Left cardiac atrium (tissue), 4 donors: Measurements from ENCODE around the gene ACTN1. TPM values are rescaled to one million over a fixed set of nuclear protein-coding genes. Genes with fewer than 3 reads are reported as not detected.
A peak's percentile ranks its signal among the peaks of the same experiment; 100 is the strongest.
"Not testable (repeated sequence)": the region's sequence is repeated elsewhere in the genome, so short reads cannot be mapped to it uniquely, and the experiment has no call there.

Experiments used
- ATAC-seq, 2 donors: fragments of 200-7000 bp; cut with Tn5 transposase; one replicate each; pipeline ENCODE4 v1.9.1; 2020; ENCODE audit warnings: mild to moderate bottlenecking in 2 of 2, moderate library complexity in 2 of 2
- DNase-seq: peaks from one replicate; pipeline ENCODE4 v3.0.0-alpha.2; 2020
- intact Hi-C, 2 donors: fragments of 100-400 bp; cut with DNase I; formaldehyde crosslinking; loops; one replicate each; pipeline versions ENCODE4 v1.14.1 to v1.15.1; 2022 to 2023
- total RNA-seq, 2 donors: library from RNA; stranded (reverse); fragmentation: NEBNext Ultra II Directional; extraction: Animal tissue kit (Norgen Biotek cat#: 25700); gene quantifications; one replicate each; pipeline ENCODE4 v1.2.1, GENCODE V29; 2021
- donor health status: DM: no; HTN: yes; CAD: no.
- donor health status: DM: no; HTN: yes; CAD: no; lungs with severe emphysema.
- donor health status: DM: yes; HTN: yes; CAD: no.
- donor health status: Dilated cardiomyopathy.

ACTN1 gene
- total RNA-seq, 2 donors from 2014 or later: 160 to 319 TPM

GRCh38 chr14:68973639-68974038 is 5.5 kb downstream of the ACTN1 start:
- ATAC-seq (no peak), DNase-seq (no peak)
- intact Hi-C loops: loop anchor here in 1 of 2 donors (10.0 kb wide), 1 partner anchor 59 kb away; no protein-coding TSS in a partner anchor

- DNase-seq, ATAC-seq: not testable (repeated sequence)
- intact Hi-C loops: loop anchor here in 1 of 2 donors (10.0 kb wide), 1 partner anchor 58 kb away; no protein-coding TSS in a partner anchor
These were observed 5.9 kb downstream of the ACTN1 start for GRCh38 chr14:68973219-68973565.

GRCh38 chr14:68972507-68973218 is 6.4 kb downstream of the ACTN1 start:
- ATAC-seq: no peak
- intact Hi-C loops: loop anchor here in 1 of 2 donors (10.0 kb wide), 1 partner anchor 58 kb away; no protein-coding TSS in a partner anchor
- DNase-seq: no peak

GRCh38 chr14:68971411-68972035 is 7.6 kb downstream of the ACTN1 start:
- ATAC-seq (no peak), DNase-seq (no peak)
- intact Hi-C loops: loop anchor here in 1 of 2 donors (10.0 kb wide), 1 partner anchor 57 kb away; no protein-coding TSS in a partner anchor

GRCh38 chr14:68970736-68971135 is 8.4 kb downstream of the ACTN1 start:
- intact Hi-C loops: loop anchor here in 1 of 2 donors (10.0 kb wide), 1 partner anchor 56 kb away; no protein-coding TSS in a partner anchor
- ATAC-seq: no peak

GRCh38 chr14:68970038-68970612 is 9.0 kb downstream of the ACTN1 start:
- no peak for DNase-seq
- intact Hi-C loops: loop anchor here in 1 of 2 donors (10.0 kb wide), 1 partner anchor 55 kb away; no protein-coding TSS in a partner anchor
- ATAC-seq: no peak

More at GRCh38 chr14:68970736-68971135, 8.4 kb downstream of the ACTN1 start:
- no peak for DNase-seq

GRCh38 chr14:68969278-68970033 is 9.6 kb downstream of the ACTN1 start:
- ATAC-seq: peak; percentile 20 to 36
- intact Hi-C loops: loop anchor here in 1 of 2 donors (10.0 kb wide), 1 partner anchor 55 kb away; no protein-coding TSS in a partner anchor
- DNase-seq: peak; percentile 76

GRCh38 chr14:68968721-68969120 is 10.4 kb downstream of the ACTN1 start:
- no peak for DNase-seq
- intact Hi-C loops: no loop called here
- ATAC-seq: no peak

- intact Hi-C loops: no loop called here
- no peak for DNase-seq
- no peak for ATAC-seq
These were observed 11.1 kb downstream of the ACTN1 start for GRCh38 chr14:68968051-68968450.

GRCh38 chr14:68967459-68967940 is 11.6 kb downstream of the ACTN1 start:
- ATAC-seq (no peak), DNase-seq (no peak)

GRCh38 chr14:68966872-68967301 is 12.2 kb downstream of the ACTN1 start:
- intact Hi-C loops: no loop called here
- ATAC-seq (peak; percentile 42 to 70), DNase-seq (no peak)

More at GRCh38 chr14:68967459-68967940, 11.6 kb downstream of the ACTN1 start:
- intact Hi-C loops: no loop called here

GRCh38 chr14:68965261-68965761 is 13.8 kb downstream of the ACTN1 start:
- intact Hi-C loops: no loop called here
- ATAC-seq: no peak
- DNase-seq: no peak

- intact Hi-C loops: no loop called here
- ATAC-seq (peak; percentile 5 to 45), DNase-seq (no peak)
These were observed 14.6 kb downstream of the ACTN1 start for GRCh38 chr14:68964300-68965093.

GRCh38 chr14:68962681-68963080 is 16.4 kb downstream of the ACTN1 start:
- intact Hi-C loops: no loop called here
- DNase-seq: no peak
- no peak for ATAC-seq

- intact Hi-C loops: no loop called here
- ATAC-seq (peak in 1 of 2 donors; percentile 50), DNase-seq (no peak)
These were observed 17.1 kb downstream of the ACTN1 start for GRCh38 chr14:68961781-68962584.

GRCh38 chr14:68961361-68961760 is 17.7 kb downstream of the ACTN1 start:
- intact Hi-C loops: no loop called here
- no peak for ATAC-seq
- no peak for DNase-seq

- intact Hi-C loops: no loop called here
- DNase-seq (no peak), ATAC-seq (no peak)
These were observed 19.0 kb downstream of the ACTN1 start for GRCh38 chr14:68960123-68960522.
